Epithelial cell of proximal tubule (primary cell): ENCODE data around the gene USP3. TPM values are rescaled to one million over a fixed set of nuclear protein-coding genes. Genes with fewer than 3 reads are reported as not detected.

Source experiments
- DNase-seq: peaks from one replicate; pipeline ENCODE4 v3.0.0-alpha.2; 2011; ENCODE audit warnings: low read depth
- H3K4me3 ChIP-seq: 2 replicates; pipeline ENCODE4 v1.5.1; 2011; ENCODE audit warnings: low read depth, mild to moderate bottlenecking, low read length
- CTCF ChIP-seq: conservative IDR thresholded peaks from 2 replicates; pipeline ENCODE4 v1.5.1; 2012; ENCODE audit warnings: low read depth, mild to moderate bottlenecking, low read length
- total RNA-seq: library from RNA; depleted of rRNA; stranded (reverse); fragments of >200 nt; gene quantifications from 2 replicates; pipeline ENCODE4 v1.2.3, GENCODE V29; 2015

The USP3 gene
- total RNA-seq, 1 donor from 2014 or later = 34.2 TPM

- no peak overlapping the region for H3K4me3 ChIP-seq
- no peak for DNase-seq
- TF ChIP-seq CTCF = no peak
These were observed 19.1 kb downstream of the USP3 start for GRCh38 chr15:63523306-63523990.

- H3K4me3 ChIP-seq = no peak overlapping the region
- no peak for DNase-seq
- TF ChIP-seq CTCF = no peak
These were observed 20.1 kb downstream of the USP3 start for GRCh38 chr15:63524316-63525015.

- DNase-seq = no peak
- no peak overlapping the region for H3K4me3 ChIP-seq
- TF ChIP-seq CTCF = no peak
These were observed 22.0 kb downstream of the USP3 start for GRCh38 chr15:63526401-63526800.

- DNase-seq = no peak
- no peak for TF ChIP-seq CTCF
- H3K4me3 ChIP-seq = no peak overlapping the region
These were observed 23.8 kb downstream of the USP3 start for GRCh38 chr15:63528138-63528659.

- no peak for TF ChIP-seq CTCF
- DNase-seq = no peak
- no peak overlapping the region for H3K4me3 ChIP-seq
These were observed 25.8 kb downstream of the USP3 start for GRCh38 chr15:63530235-63530634.

- H3K4me3 ChIP-seq = no peak overlapping the region
- TF ChIP-seq CTCF = no peak
- DNase-seq = no peak
These were observed 26.4 kb downstream of the USP3 start for GRCh38 chr15:63530752-63531299.
